ENCODE data around the gene EFEMP2.

EFEMP2 gene

DNA sequence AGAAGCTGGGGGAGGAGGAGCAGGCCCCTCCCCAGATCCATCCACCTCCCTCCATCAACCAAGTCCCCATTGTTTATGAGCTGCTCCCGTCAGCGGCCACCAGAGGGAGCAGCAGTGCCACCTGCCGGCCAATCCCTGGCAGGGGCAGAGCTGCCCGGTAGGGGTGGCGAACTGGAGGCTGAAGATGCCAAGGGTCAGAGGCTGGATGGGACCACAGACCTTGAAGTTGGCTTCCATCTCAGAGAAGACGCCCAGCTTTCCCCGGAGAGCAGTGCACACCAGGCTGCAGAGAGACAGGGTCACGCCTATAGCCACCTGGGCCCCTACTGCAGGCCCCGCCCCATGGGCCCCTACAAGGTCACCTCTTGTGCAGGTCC, 12.1 kb upstream of the EFEMP2 start:
- peak; percentile 80 for DNase-seq

- no peak for DNase-seq
Measured at GRCh38 chr11:65883786-65884715, 11.5 kb upstream of the EFEMP2 start.

DNA sequence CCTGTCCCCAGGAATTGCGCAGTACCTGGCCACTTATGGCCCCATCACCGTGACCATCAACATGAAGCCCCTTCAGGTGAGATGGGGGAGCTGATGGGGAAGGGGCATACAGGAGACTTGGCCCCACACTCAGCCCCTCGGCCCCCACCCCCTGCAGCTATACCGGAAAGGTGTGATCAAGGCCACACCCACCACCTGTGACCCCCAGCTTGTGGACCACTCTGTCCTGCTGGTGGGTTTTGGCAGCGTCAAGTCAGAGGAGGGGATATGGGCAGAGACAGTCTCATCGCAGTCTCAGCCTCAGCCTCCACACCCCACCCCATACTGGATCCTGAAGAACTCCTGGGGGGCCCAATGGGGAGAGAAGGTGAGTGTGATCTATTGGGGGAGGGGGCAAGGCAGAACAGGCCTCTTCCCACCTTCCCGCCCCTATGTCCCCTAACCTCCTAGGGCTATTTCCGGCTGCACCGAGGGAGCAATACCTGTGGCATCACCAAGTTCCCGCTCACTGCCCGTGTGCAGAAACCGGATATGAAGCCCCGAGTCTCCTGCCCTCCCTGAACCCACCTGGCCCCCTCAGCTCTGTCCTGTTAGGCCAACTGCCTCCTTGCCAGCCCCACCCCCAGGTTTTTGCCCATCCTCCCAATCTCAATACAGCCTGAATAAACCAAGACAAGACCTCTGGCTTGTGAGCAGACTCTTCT, 10.6 kb upstream of the EFEMP2 start:
- DNase-seq, result no peak

- no peak for DNase-seq
Measured at GRCh38 chr11:65882120-65883057, 9.8 kb upstream of the EFEMP2 start.

- no peak for DNase-seq
Measured at GRCh38 chr11:65880844-65881421, 8.3 kb upstream of the EFEMP2 start.

GRCh38 chr11:65880027-65880426, 7.4 kb upstream of the EFEMP2 start:
- DNase-seq, result no peak

DNA sequence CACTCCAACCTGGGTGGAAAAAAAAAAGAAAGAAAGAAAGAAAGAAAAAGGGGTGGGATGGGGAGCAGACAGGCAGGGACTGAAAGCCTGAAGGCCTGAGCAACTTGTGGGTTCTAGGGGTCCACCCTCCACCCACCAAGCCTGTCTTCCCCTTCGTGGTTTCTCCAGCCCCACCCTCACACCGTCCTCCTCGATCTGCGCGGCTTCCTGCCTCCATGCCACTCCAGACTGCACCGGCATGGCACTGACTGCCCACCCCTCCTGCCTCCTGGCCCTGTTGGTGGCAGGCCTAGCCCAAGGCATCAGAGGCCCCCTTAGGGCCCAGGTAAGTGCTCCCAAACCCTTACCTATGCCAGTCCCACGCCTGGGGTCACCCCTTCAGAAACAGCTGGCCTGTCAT, 7.0 kb upstream of the EFEMP2 start, which contains the start of gene CTSW:
Gene CTSW, plus strand, starts transcription at position 221 of the 400 bp plus-strand sequence. Its CDS starts 18 bp downstream, at position 239.
- DNase-seq, result peak; percentile 47

DNA sequence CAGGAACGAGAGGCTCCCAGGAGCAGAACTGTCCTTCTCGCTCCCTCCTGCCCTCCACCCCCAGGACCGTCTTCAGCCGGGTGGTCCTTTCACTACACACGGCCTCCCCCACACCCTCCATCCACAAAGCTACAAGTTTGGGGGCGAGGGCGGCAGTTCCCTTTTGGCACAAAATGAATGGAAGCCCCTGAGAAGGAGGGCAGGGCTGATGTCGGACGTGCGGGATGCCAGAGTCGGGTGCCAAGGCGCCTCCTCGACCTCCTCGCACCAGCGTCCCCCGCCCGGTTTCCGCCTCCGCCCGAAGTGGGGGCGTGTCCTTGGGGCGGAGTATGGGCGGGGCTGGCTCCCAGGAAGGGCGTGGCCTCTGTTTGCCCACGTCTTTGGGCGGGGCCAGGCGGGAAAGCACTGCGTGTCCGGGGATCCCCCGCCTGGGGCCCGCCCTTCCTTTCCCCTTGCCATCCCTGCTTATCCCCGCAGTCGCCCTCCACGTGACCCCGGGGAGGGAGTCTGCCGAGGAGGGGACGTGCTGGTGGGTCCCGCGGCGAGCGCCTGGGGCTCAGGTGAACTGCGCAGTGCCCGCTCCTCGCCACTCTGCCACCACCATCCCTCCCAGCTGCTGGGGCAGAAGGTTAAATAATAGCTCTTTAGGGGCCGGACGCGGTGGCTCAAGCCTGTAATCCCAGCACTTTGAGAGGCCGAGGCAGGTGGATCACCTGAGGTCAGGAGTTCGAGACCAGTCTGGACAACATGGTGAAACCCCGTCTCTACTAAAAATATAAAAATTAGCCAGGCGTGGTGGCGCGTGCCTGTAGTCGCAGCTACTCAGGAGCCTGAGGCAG, 937 bp upstream of the EFEMP2 start:
- DNase-seq, result peak; percentile 95

DNA sequence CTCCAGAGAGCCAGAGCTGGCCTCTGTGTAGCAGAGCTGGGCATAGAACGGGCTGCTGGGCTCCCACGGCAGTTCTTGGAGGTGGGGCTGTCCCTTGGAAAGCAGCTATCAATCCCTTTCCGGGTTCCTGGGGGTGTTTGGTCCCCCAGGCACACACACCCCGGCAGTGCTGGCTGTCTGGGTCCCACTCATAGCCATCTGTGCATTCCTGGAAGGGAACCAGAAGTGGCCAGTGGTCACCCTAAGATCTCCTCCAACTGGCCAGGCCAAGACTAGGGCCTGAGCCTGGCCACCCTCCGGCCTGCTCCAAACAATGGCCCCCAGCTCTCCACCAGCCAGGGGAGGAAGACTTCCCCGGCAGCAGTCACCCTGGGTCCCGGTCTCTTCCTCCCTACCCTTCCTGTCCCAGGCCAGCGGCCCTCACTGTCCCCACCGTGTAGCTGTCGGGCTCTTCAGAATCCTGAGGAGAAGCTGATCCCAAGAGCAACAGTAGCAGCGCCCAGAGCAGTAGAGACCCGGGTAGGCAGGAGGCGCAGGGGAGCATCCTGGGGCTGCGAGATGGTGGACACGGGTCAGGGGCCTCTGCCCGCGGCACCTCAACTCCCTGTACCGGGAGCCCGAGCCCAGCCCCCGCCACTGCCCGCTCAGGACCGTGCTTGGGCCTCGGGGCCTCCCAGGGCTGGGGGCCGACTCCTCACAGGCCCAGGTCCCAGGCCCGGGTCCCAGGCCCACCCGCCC, 620 bp downstream of the EFEMP2 start:
- no peak for DNase-seq

- DNase-seq, result no peak
Measured at GRCh38 chr11:65870706-65871681, 1.6 kb downstream of the EFEMP2 start.

- no peak for DNase-seq
Measured at GRCh38 chr11:65870307-65870658, 2.3 kb downstream of the EFEMP2 start.

DNA sequence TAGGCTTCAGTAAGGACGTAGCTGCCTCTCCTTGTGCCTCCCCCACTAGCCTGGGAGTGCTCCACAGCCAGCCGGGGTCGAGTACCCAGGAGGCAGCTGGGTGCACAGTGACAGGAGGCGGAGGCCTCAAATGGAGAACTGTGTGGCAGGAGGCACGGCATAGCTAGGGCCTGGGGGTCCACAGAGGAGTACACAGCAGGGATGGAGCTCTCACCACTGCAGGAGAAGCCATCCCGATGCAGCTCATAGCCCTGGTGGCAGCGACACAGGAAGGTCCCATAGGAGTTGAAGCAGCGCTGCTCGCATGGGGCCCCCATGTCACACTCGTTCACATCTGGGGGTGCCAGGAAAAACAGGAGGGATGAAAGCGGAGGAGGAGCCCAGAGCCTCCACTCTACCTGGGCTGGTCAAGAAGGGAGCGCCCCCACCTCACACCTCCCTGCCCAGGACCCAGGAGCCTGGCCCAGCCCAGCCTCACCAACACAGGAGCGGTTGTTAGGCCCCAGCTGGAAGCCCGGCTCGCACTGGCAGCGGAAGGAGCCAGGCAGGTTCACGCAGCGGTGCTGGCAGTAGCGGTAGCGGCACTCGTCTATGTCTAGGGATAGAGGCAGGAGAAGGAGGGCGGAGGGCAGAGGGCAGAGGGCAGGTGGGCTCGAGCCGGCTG, 2.8 kb downstream of the EFEMP2 start:
- DNase-seq, result no peak

DNA sequence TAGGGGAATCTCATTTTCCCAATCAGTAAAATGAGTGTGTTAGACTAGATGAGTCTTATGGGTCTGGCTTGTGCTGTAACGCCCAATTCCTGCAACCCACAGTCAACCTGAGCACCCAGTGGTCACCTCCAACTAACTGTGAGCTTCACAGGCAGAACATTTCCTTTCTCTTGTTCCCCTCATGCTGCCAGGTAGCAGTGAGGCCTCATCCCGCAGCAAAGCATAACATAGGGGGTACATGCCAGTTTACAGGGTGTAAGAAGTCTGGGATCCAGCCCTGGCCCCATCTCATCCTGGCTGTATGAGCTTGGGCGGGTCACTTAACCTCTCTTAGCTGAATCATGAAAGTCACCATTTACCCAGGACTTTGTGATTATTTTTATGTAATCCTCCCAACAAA, 3.7 kb downstream of the EFEMP2 start:
- no peak for DNase-seq

- no peak for DNase-seq
Measured at GRCh38 chr11:65868076-65868667, 4.4 kb downstream of the EFEMP2 start.

DNA sequence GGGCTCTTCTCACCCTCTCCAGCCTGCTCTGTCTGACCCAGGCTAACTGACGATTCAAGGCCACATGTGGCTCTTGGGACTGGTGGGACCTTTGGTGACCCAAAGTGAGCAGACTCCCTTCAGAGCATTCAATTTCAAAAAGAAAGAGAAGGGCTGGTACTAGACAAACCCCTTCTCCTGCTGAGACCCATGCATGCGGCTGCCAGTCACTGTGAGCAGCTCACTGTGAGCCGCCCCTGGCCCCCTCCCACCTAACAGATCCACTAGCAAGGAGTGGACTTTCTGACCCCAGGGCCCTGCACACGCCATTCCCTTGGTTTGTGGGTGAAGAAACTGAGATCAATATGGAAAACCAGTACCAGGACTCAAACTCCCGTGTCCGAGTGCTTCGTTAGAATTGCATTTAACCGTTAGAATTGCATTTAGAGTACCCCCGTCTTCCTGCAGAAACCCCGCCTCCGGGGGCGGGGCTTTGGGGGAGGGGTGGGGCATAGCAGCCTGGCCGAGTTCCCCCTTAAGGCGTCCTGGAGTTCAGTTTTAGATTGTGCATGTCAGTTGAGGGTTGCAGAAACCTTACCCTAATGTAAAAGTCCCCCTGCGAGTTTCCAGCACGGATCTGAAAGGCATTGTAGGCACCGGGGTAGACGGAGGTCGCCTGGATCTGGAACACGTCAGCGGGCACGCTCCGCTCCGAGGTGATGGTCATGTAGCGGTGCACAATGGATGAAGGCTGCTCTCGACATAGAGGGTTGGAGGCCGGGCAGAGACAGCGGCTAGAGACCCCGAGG, 5.1 kb downstream of the EFEMP2 start:
- DNase-seq, result no peak

GRCh38 chr11:65866509-65867283, 5.9 kb downstream of the EFEMP2 start:
- DNase-seq, result no peak

- DNase-seq, result no peak
Measured at GRCh38 chr11:65865550-65866172, 6.9 kb downstream of the EFEMP2 start.
